Measurements from ENCODE around the gene OR4K5. TPM values are rescaled to one million over a fixed set of nuclear protein-coding genes. Genes with fewer than 3 reads are reported as not detected.

Gene OR4K5
- total and polyA plus RNA-seq, 12 donors, result not detected

DNA sequence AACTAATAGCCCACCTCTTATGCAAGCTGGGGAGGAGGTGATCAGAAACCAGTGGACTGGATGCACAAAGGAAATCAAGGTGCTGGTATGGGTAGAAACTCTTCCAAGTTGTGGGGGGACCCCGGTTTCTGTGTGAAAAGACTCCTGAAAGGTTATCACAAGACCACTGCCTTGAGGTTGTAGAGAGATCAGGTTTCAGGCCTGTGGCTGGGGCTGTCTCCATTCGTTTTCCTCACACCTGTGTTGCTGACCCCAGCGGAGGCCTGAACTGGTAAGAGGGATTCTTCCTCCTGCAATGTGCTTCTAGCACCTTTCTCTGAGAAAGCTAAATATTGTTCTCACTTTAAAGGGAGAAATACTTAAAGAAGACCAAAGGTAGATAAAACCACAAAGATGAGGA is 9.3 kb upstream of the OR4K5 start:
- H3K4me1 ChIP-seq, result no peaks in the 10 kb centered on the region
- peaks cover 0 to 6% (median 0%) of the 10 kb centered on the region in 7 donors for H3K27me3 ChIP-seq
- H3K36me3 ChIP-seq, result no peaks in the 10 kb centered on the region
- TF ChIP-seq, protein P1, sequence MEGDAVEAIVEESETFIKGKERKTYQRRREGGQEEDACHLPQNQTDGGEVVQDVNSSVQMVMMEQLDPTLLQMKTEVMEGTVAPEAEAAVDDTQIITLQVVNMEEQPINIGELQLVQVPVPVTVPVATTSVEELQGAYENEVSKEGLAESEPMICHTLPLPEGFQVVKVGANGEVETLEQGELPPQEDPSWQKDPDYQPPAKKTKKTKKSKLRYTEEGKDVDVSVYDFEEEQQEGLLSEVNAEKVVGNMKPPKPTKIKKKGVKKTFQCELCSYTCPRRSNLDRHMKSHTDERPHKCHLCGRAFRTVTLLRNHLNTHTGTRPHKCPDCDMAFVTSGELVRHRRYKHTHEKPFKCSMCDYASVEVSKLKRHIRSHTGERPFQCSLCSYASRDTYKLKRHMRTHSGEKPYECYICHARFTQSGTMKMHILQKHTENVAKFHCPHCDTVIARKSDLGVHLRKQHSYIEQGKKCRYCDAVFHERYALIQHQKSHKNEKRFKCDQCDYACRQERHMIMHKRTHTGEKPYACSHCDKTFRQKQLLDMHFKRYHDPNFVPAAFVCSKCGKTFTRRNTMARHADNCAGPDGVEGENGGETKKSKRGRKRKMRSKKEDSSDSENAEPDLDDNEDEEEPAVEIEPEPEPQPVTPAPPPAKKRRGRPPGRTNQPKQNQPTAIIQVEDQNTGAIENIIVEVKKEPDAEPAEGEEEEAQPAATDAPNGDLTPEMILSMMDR (IDR thresholded peaks at IDR 0.05), result no peak
- 35 to 46% methylated on average over 3 of the region's 3 CpGs for WGBS, 2 donors
- H3K4me3 ChIP-seq, result no peak overlapping the region
- H3K9me3 ChIP-seq, result peaks cover 0 to 27% (median 0%) of the 10 kb centered on the region in 11 donors
- ATAC-seq (no peak), DNase-seq (no peak)
- intact Hi-C loops (cut with DNase I), result no loop called here
- no peak overlapping the region for H3K27ac ChIP-seq

DNA sequence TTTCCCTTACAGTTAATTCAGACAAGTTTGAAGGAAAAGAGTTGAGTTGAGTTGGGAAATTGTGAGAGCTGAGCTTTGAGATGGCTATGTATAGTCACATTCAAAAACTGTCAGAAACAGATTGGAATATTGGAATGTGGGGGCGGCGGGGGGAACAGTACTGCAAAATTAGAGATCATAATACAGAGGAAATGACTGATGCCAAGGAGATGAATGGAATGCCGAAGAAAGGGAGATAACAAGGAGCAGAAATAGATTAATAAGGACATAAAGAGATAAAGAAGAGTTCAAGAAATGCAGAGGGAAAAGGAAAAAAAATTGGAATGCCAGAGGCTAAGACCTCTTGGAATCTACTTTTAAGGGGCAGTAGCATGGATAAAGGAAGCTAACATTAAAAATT is 3.2 kb upstream of the OR4K5 start:
- H3K36me3 ChIP-seq, result no peaks in the 10 kb centered on the region
- ATAC-seq, result no peak
- WGBS, 2 donors, result 57 to 62% methylated on average over 3 of the region's 3 CpGs
- no peak overlapping the region for H3K27ac ChIP-seq
- H3K27me3 ChIP-seq, result no peaks in the 10 kb centered on the region
- intact Hi-C loops (cut with DNase I), result no loop called here
- no peak overlapping the region for H3K4me3 ChIP-seq
- TF ChIP-seq, protein P1 (IDR thresholded peaks at IDR 0.05), result no peak
- H3K9me3 ChIP-seq, result peaks cover 0 to 5% (median 0%) of the 10 kb centered on the region in 11 donors
- no peak for DNase-seq
- H3K4me1 ChIP-seq, result no peaks in the 10 kb centered on the region

DNA sequence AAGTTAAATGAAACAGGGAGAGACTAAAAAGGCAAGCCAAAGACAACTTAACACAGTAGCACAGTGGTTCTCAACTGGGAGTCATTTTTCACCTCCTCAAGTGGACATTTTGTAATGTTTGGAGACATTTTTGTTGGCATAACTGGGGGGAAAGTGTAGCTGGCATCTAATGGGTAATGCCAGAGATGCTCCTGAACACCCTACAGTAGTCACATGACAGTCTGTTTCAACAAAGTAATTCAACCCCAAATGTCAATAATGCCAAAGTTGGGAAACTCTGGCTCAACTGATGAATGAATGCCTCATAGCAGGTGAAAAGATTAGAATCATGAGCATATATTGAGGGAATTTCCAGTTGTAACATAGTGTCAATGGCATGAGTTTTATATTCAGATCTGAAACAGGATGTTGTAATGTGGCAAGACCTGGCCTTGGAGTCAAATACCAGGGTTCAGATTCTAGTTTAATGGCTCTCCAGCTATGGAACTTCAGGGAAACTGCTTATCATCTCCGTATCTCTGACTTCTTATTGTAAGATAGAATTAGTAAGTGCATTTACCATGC is 2.4 kb upstream of the OR4K5 start:
- DNase-seq (no peak), ATAC-seq (no peak)
- Histone ChIP-seq H3K27ac (no peak overlapping the region), H3K4me1 (no peaks in the 10 kb centered on the region), H3K9me3 (peaks cover 0 to 5% (median 0%) of the 10 kb centered on the region in 11 donors), H3K36me3 (no peaks in the 10 kb centered on the region), H3K4me3 (no peak overlapping the region), H3K27me3 (no peaks in the 10 kb centered on the region)
- intact Hi-C loops (cut with DNase I), result no loop called here
- TF ChIP-seq, protein P1 (IDR thresholded peaks at IDR 0.05), result no peak
- 54 to 63% methylated on average over 1 of the region's 1 CpG for WGBS, 2 donors

DNA sequence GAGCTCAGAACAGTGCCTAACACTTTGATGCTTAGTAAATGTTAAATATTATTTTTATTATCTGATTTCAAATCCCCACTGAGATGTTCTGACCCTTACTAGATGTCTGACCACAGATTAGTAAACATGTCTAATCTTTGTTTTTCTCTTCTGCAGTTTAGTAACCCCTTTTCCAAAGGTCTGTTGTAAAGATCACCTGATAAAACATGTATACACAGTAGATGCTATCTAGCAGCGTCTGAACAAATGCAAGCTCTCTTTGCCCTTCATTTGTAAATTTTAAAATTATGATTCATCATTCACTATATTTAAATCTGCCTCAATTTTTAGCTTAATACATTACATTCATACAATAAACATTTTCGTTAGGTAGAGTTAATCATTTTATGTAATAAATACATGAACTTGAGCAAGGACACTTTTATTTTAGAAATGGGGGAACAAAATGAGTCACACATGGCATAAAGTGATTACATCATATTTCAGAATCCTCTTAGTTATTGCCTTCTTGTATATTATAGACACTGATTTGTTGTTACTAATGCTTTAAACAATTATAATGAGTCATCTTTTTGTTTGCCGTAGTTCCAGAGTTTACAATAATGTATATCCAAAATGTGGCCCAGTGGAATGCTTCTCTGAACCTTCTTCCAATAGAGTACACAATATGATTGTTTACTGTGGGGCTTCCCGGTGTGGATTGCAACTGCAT is 1.7 kb upstream of the OR4K5 start:
- DNase-seq, result no peak
- H3K27me3 ChIP-seq, result no peaks in the 10 kb centered on the region
- intact Hi-C loops (cut with DNase I), result no loop called here

More for the DNA sequence above, 1.7 kb upstream of the OR4K5 start:
- ATAC-seq, result no peak
- Histone ChIP-seq H3K27ac (no peak overlapping the region), H3K4me3 (no peak overlapping the region), H3K4me1 (no peaks in the 10 kb centered on the region), H3K9me3 (peaks cover 0 to 5% (median 0%) of the 10 kb centered on the region in 11 donors), H3K36me3 (no peaks in the 10 kb centered on the region)
- 46 to 50% methylated on average over 4 of the region's 4 CpGs for WGBS, 2 donors
- TF ChIP-seq, protein P1 (IDR thresholded peaks at IDR 0.05), result no peak

Measured in heart right ventricle (tissue), 16 donors.